Spleen (tissue), 11 donors: ENCODE data around the gene RPS19BP1. TPM values are rescaled to one million over a fixed set of nuclear protein-coding genes. Genes with fewer than 3 reads are reported as not detected.

ENCODE experiments used
- DNase-seq: peaks from one replicate; pipeline ENCODE4 v3.0.0-alpha.2; 2020
- H3K27ac ChIP-seq, 8 donors: fragments of 200-600 bp; sonication (generic) in 7 of 8; 1 replicate in 4 of 8; 2 replicates in 4 of 8; pipeline versions ENCODE4 v1.5.0 to v1.8.0; 2016 to 2021; ENCODE audit warnings: inconsistent platforms in 4 of 8, mild to moderate bottlenecking in 4 of 8, moderate library complexity in 1 of 8
- H3K27me3 ChIP-seq, 7 donors: fragments of 200-600 bp; sonication (generic) in 6 of 7; replicated peaks in 1 of 7; 1 replicate in 4 of 7; 2 replicates in 3 of 7; pipeline versions ENCODE4 v1.5.0 to v1.8.0; 2016 to 2021; ENCODE audit warnings: inconsistent platforms in 3 of 7, mild to moderate bottlenecking in 1 of 7
- H3K36me3 ChIP-seq, 6 donors: fragments of 200-600 bp; sonication (generic) in 5 of 6; 1 replicate in 4 of 6; 2 replicates in 2 of 6; pipeline versions ENCODE4 v1.5.0 to v1.8.0; 2016 to 2021; ENCODE audit warnings: inconsistent platforms in 2 of 6
- H3K4me1 ChIP-seq, 6 donors: fragments of 200-600 bp; sonication (generic) in 5 of 6; 1 replicate in 3 of 6; 2 replicates in 3 of 6; pipeline versions ENCODE4 v1.5.0 to v1.8.0; 2016 to 2021; ENCODE audit warnings: inconsistent platforms in 3 of 6
- H3K4me3 ChIP-seq, 8 donors: fragments of 200-600 bp; sonication (generic) in 7 of 8; 1 replicate in 4 of 8; 2 replicates in 4 of 8; pipeline versions ENCODE4 v1.5.0 to v1.8.0; 2016 to 2021; ENCODE audit warnings: inconsistent platforms in 4 of 8, mild to moderate bottlenecking in 4 of 8, moderate library complexity in 2 of 8
- H3K9me3 ChIP-seq, 8 donors: fragments of 200-600 bp; sonication (generic) in 7 of 8; 1 replicate in 4 of 8; 2 replicates in 4 of 8; pipeline versions ENCODE4 v1.5.0 to v1.8.0; 2016 to 2021; ENCODE audit warnings: inconsistent platforms in 4 of 8
- POLR2A ChIP-seq, 3 donors: fragments of 450-650 bp; IDR thresholded peaks; one replicate each; pipeline ENCODE4 v1.5.1; 2017; ENCODE audit warnings: antibody characterized with exemption in 3 of 3, mild to moderate bottlenecking in 1 of 3
- POLR2AphosphoS5 ChIP-seq, 3 donors: sonication (generic); formaldehyde crosslinking; IDR thresholded peaks; one replicate each; pipeline ENCODE4 v1.5.1; 2017; ENCODE audit warnings: antibody characterized with exemption in 3 of 3
- WGBS, 5 donors: extraction: QIAGEN DNeasy Blood & Tissue Kit in 3 of 5; methylation state at CpG; one replicate each; pipeline versions ENCODE4 v1.1.5 to v1.1.7; 2013 to 2018; 5-methylcytosine and 5-hydroxymethylcytosine counted together
- intact Hi-C: fragments of 100-400 bp; cut with DNase I; formaldehyde crosslinking; loops from one replicate; pipeline ENCODE4 v1.15.0; 2023; ENCODE audit warnings: low total_unique reads
- polyA plus RNA-seq, 3 donors: library from polyadenylated mRNA; stranded (reverse); fragments of 200-250 nt; gene quantifications; one replicate each; pipeline ENCODE4 v1.2.1, GENCODE V29; 2013
- total RNA-seq, 7 donors: library from RNA; depleted of rRNA in 3 of 7; stranded (reverse); fragments of >200 nt in 3 of 7; fragmentation: NEBNext Ultra II Directional in 4 of 7; extraction: Animal tissue kit (Norgen Biotek cat#: 25700) in 4 of 7; gene quantifications; one replicate each; pipeline versions ENCODE4 v1.1.0 to v1.2.1, GENCODE V29; 2016 to 2021
- TF ChIP-seq, protein P1 (sequence below), 11 experiments: fragments of 200-600 bp in 7 of 11; fragments of 450-650 bp in 4 of 11; sonication (generic) in 4 of 11; IDR thresholded peaks in 8 of 11; conservative IDR thresholded peaks in 3 of 11; 1 replicate in 7 of 11; 2 replicates in 4 of 11; pipeline versions ENCODE4 v1.4.0 to v1.8.0; 2016 to 2021; ENCODE audit warnings: antibody characterized with exemption in 11 of 11, inconsistent platforms in 4 of 11, mild to moderate bottlenecking in 1 of 11
- donor health status: healthy with polysubstance abuse.
- donor health status: DM: no; HTN: no; CAD: no; lungs with moderate emphysema.
- donor health status: DM: no; HTN: no; CAD: no.
- donor health status: Bipolar disorder and iron deficiency.
- donor health status: healthy.
- donor health status: DM: no; HTN: no; CAD: no.
- donor health status: DM: yes; HTN: yes; CAD: no.

Gene RPS19BP1
- total and polyA plus RNA-seq, 10 donors: 55.8 to 210 (median 96.6) TPM

DNA sequence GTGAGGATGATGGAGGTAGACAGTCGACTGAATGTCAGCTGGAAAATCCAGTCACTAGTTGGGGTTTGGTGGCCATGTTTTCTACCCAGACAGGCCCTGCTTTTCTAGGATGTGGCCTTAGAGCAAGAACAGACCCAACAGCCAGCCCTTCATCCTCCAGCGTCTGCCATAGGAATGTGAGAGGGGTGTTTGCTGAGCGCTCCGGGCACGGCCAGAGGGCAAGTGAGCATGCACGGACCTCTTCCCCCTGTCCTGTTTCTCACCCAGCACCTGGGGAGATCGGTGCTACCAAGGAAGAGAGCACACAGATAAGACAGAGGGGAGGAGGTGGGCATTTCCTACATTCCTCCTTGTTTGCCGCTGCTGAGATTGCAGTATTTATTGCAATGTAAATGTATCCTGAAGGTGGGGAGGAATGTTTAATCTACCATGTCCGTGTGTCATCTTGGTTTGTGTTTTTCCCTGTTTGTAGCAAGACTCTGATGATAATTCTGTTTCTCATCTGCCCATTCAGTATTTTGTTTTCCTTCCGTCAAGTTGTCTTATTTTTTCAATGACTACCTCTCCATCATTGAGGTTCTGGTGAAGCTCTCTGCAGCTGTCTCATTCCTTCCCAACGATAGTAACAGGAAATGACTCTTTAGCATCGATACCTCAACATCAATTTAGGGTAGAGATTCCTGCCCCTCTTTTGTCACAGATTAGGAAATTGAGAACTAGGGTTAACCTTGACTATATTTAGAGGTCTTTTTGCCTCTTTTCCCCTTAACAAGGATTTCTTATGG, 17.1 kb downstream of the RPS19BP1 start:
- Histone ChIP-seq H3K4me1 (peaks cover 8 to 59% (median 30%) of the 10 kb centered on the region in 6 donors), H3K27ac (peak overlapping the region in 1 of 8 donors; percentile 67), H3K27me3 (no peaks in the 10 kb centered on the region), H3K36me3 (peaks cover 0 to 73% (median 60%) of the 10 kb centered on the region in 6 donors), H3K9me3 (peaks cover 0 to 10% (median 0%) of the 10 kb centered on the region in 8 donors), H3K4me3 (no peak overlapping the region)
- no peak for DNase-seq
- WGBS, 5 donors: 78 to 87% (median 86%) methylated on average over 8 to 12 of the region's 12 CpGs
- TF ChIP-seq POLR2A (IDR thresholded peaks at IDR 0.05) (no peak), POLR2AphosphoS5 (IDR thresholded peaks at IDR 0.05) (no peak)
- TF ChIP-seq, protein P1, sequence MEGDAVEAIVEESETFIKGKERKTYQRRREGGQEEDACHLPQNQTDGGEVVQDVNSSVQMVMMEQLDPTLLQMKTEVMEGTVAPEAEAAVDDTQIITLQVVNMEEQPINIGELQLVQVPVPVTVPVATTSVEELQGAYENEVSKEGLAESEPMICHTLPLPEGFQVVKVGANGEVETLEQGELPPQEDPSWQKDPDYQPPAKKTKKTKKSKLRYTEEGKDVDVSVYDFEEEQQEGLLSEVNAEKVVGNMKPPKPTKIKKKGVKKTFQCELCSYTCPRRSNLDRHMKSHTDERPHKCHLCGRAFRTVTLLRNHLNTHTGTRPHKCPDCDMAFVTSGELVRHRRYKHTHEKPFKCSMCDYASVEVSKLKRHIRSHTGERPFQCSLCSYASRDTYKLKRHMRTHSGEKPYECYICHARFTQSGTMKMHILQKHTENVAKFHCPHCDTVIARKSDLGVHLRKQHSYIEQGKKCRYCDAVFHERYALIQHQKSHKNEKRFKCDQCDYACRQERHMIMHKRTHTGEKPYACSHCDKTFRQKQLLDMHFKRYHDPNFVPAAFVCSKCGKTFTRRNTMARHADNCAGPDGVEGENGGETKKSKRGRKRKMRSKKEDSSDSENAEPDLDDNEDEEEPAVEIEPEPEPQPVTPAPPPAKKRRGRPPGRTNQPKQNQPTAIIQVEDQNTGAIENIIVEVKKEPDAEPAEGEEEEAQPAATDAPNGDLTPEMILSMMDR (IDR thresholded peaks at IDR 0.05 in 8 of 11, conservative IDR thresholded peaks at IDR 0.05 in 3 of 11): no peak
- intact Hi-C loops: loop anchor here (10.0 kb wide), 1 partner anchor 341 kb away; no protein-coding TSS in a partner anchor

DNA sequence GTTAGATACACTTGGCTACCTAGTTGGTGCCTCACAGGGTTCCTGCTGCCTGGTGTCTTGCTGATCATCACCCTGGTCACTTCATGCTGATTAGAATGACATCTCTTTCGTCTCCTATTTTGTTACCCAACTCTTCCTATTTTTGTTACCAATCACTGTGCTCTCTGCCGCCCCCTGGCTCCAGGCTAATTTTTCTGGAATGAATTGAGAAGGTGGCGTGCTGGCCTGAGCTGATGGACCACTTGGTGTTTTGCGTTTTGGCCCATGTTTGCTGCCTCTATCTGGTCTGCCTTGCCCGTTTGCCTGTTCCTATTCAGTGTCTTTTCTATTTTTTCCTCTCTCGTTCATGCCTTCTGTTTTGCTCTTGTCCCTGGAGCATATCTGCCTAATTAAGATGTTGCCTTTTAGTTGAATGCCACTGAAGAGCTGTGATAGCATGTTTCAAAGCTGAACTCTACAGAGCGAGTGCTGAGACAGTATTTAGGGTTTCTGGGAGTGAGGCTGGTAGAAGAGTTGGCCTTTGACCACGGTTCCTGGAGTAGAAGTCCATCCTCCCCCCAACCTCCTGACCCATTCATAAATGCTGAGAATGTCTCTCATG, 18.1 kb downstream of the RPS19BP1 start:
- intact Hi-C loops: loop anchor here (10.0 kb wide), 1 partner anchor 340 kb away; no protein-coding TSS in a partner anchor
- Histone ChIP-seq H3K9me3 (peaks cover 0 to 10% (median 0%) of the 10 kb centered on the region in 8 donors), H3K27me3 (no peaks in the 10 kb centered on the region), H3K4me3 (no peak overlapping the region), H3K36me3 (peaks cover 0 to 82% (median 69%) of the 10 kb centered on the region in 6 donors), H3K27ac (peak overlapping the region in 5 of 8 donors; percentile 1 to 67 (median 47)), H3K4me1 (peaks cover 10 to 67% (median 34%) of the 10 kb centered on the region in 6 donors)
- TF ChIP-seq, protein P1 (IDR thresholded peaks at IDR 0.05 in 8 of 11, conservative IDR thresholded peaks at IDR 0.05 in 3 of 11): peak in 10 of 11 experiments; percentile 27 to 71 (median 64)
- TF ChIP-seq POLR2A (IDR thresholded peaks at IDR 0.05): no peak
- TF ChIP-seq POLR2AphosphoS5 (IDR thresholded peaks at IDR 0.05): no peak
- DNase-seq: no peak
- 54 to 70% (median 56%) methylated on average over 8 of the region's 8 CpGs for WGBS, 5 donors

DNA sequence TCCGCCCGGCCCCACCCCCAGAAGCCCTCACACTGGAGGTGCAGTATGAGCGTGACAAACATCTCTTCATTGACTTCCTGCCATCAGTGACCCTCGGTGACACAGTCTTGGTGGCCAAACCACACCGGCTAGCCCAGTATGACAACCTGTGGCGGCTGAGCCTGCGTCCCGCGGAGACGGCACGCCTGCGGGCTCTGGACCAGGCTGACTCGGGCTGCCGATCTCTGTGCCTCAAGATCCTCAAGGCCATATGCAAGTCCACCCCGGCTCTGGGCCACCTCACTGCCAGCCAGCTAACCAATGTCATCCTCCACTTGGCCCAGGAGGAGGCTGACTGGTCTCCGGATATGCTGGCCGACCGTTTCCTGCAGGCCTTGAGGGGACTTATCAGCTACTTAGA, 18.8 kb downstream of the RPS19BP1 start:
- H3K36me3 ChIP-seq: peaks cover 0 to 89% (median 74%) of the 10 kb centered on the region in 6 donors
- no peak for DNase-seq
- H3K4me1 ChIP-seq: peaks cover 4 to 67% (median 31%) of the 10 kb centered on the region in 6 donors
- TF ChIP-seq, protein P1 (IDR thresholded peaks at IDR 0.05 in 8 of 11, conservative IDR thresholded peaks at IDR 0.05 in 3 of 11): no peak
- peak; percentile 40 to 74 (median 71) for TF ChIP-seq POLR2AphosphoS5 (IDR thresholded peaks at IDR 0.05)
- H3K27ac ChIP-seq: peak overlapping the region in 5 of 8 donors; percentile 23 to 67 (median 47)
- H3K27me3 ChIP-seq: no peaks in the 10 kb centered on the region
- intact Hi-C loops: loop anchor here (10.0 kb wide), 1 partner anchor 339 kb away; no protein-coding TSS in a partner anchor
- 73 to 80% (median 80%) methylated on average over 14 to 18 of the region's 18 CpGs for WGBS, 5 donors
- peaks cover 0 to 10% (median 0%) of the 10 kb centered on the region in 8 donors for H3K9me3 ChIP-seq
- H3K4me3 ChIP-seq: no peak overlapping the region
